ENCODE measurements around the gene PA2G4.
A peak's percentile ranks its signal among the peaks of the same experiment; 100 is the strongest.
"Not testable (repeated sequence)": the region's sequence is repeated elsewhere in the genome, so short reads cannot be mapped to it uniquely, and the experiment has no call there.

The PA2G4 gene

DNA sequence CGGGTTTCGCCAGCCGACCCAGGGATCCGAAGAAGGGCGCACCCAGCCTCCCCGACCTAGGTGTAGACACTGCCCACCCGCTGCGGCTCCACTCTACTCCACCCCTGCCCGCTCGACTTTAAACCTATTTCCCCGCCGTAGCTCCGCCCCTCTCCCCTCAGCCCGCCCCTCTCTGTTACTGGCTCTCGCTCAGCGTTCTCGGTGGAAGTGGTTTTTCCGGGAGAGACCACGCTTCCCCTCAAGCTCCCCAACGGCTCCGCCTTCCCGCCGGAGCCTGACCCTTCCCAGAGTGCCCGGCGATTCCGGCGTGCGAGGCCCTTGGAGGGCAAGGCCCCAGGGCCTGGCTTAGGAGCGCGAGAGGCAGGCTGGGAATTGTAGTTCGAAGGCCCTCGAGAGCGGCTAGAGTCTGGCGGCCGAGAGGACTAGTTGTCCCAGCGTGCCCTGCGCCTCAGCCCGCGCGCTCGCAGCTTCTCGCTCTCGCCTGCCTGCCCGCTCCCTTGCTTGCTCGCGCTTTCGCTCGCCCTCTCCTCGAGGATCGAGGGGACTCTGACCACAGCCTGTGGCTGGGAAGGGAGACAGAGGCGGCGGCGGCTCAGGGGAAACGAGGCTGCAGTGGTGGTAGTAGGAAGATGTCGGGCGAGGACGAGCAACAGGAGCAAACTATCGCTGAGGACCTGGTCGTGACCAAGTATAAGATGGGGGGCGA is at the start of gene PA2G4:
PA2G4 (plus strand) TSS at position 451 of the 706 bp plus-strand sequence; CDS start at position 630, 179 bp downstream.
- peaks cover 40% of the 10 kb centered on the region for H3K36me3 ChIP-seq (replicated peaks)
- H3K4me3 ChIP-seq = peak within 1 kb of the TSS; percentile 89
- no peaks in the 10 kb centered on the region for H3K27me3 ChIP-seq (ENCODE audit: low read depth)
- no peaks in the 10 kb centered on the region for H3K9me3 ChIP-seq
- peaks cover 16% of the 10 kb centered on the region; the same call in 1 of the 2 replicates for H3K4me1 ChIP-seq
- peak; percentile 98 to 99 for DNase-seq (ENCODE audit: low spot score in 2 of 2)
- in situ Hi-C loops (cut with MboI; ENCODE audit: low sequenced_read_pairs) = loop anchor here (10.0 to 25.0 kb wide), 2 partner anchors 59 to 1817 kb away; partner anchors contain the start of genes CBX5, HNRNPA1 and RPS26

DNA sequence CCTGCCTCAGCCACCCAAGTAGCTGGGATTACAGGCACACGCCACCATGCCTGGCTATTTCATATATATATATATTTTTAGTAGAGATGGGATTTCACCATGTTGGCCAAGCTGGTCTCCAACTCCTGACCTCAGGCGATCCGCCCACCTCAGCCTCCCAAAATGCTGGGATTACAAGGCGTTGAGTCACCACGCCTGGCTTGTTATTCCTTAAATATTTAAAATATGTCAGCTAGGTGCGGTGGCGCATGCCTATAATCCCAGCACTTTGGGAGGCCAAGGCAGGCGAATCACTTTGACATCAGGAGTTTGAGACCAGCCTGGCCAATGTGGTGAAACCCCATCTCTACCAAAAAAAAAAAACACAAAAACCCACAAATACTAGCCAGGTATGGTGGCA is 44.4 kb upstream of the PA2G4 start:
- H3K36me3 ChIP-seq (replicated peaks); in situ Hi-C loops (cut with MboI; ENCODE audit: low sequenced_read_pairs); DNase-seq (ENCODE audit: low spot score in 2 of 2); H3K4me3 ChIP-seq; H3K9me3 ChIP-seq; H3K4me1 ChIP-seq; H3K27me3 ChIP-seq (ENCODE audit: low read depth): not testable (repeated sequence)

- Histone ChIP-seq H3K4me1 (no peaks in the 10 kb centered on the region), H3K36me3 (replicated peaks) (no peaks in the 10 kb centered on the region), H3K9me3 (no peaks in the 10 kb centered on the region), H3K27me3 (ENCODE audit: low read depth) (no peaks in the 10 kb centered on the region), H3K4me3 (no peak overlapping the region)
- no peak for DNase-seq (ENCODE audit: low spot score in 2 of 2)
- in situ Hi-C loops (cut with MboI; ENCODE audit: low sequenced_read_pairs) = no loop called here
Observed at GRCh38 chr12:56061982-56062381, 42.4 kb upstream of the PA2G4 start.

- H3K36me3 ChIP-seq (replicated peaks) = no peaks in the 10 kb centered on the region
- H3K27me3 ChIP-seq (ENCODE audit: low read depth) = no peaks in the 10 kb centered on the region
- H3K4me3 ChIP-seq = no peak overlapping the region
- in situ Hi-C loops (cut with MboI; ENCODE audit: low sequenced_read_pairs) = no loop called here
- H3K9me3 ChIP-seq = no peaks in the 10 kb centered on the region
- H3K4me1 ChIP-seq = no peaks in the 10 kb centered on the region
- no peak for DNase-seq (ENCODE audit: low spot score in 2 of 2)
Observed at GRCh38 chr12:56062996-56063395, 41.4 kb upstream of the PA2G4 start.

DNA sequence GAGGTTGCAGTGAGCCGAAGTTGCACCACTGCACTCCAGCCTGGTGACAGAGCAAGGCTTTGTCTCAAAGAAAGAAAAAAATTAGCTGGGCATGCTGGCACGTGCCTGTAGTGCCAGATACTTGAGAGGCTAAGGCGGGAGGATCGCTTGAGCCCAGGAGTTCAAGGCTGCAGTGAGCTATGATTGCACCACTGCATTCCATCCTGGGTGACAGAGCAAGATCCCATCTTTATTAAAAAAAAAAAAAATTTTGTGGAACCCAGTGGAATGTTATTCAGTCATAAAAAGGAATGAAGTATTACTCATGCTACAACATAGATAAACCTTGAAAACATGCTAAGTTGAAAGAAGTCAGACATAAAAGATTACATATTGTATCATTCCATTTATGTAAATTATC is 32.7 kb upstream of the PA2G4 start:
- Histone ChIP-seq H3K36me3 (replicated peaks) (no peaks in the 10 kb centered on the region), H3K4me3 (no peak overlapping the region), H3K4me1 (no peaks in the 10 kb centered on the region), H3K9me3 (no peaks in the 10 kb centered on the region), H3K27me3 (ENCODE audit: low read depth) (no peaks in the 10 kb centered on the region)
- no peak for DNase-seq (ENCODE audit: low spot score in 2 of 2)
- in situ Hi-C loops (cut with MboI; ENCODE audit: low sequenced_read_pairs) = no loop called here

- no peak overlapping the region for H3K4me3 ChIP-seq
- H3K27me3 ChIP-seq (ENCODE audit: low read depth) = no peaks in the 10 kb centered on the region
- H3K4me1 ChIP-seq = peaks cover 7% of the 10 kb centered on the region
- H3K9me3 ChIP-seq = no peaks in the 10 kb centered on the region
- H3K36me3 ChIP-seq (replicated peaks) = no peaks in the 10 kb centered on the region
- no peak for DNase-seq (ENCODE audit: low spot score in 2 of 2)
- in situ Hi-C loops (cut with MboI; ENCODE audit: low sequenced_read_pairs) = no loop called here
Observed at GRCh38 chr12:56074396-56074795, 30.0 kb upstream of the PA2G4 start.

DNA sequence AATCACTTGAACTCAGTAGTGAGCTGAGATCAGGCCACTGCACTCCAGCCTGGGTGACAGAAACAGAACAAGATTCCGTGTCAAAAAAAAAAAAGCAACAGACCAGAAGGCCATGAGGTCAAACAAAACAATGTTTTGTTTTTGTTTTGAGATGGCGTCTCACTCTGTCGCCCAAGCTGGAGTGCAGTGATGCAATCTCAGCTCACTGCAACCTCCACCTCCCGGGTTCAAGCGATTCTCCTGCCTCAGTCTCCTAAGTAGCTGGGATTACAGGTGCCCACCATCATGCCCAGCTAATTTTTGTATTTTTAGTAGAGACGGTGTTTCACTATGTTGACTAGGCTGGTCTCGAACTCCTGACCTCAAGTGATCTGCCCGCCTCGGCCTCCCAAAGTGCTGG is 26.4 kb upstream of the PA2G4 start:
- H3K36me3 ChIP-seq (replicated peaks); H3K27me3 ChIP-seq (ENCODE audit: low read depth); in situ Hi-C loops (cut with MboI; ENCODE audit: low sequenced_read_pairs); DNase-seq (ENCODE audit: low spot score in 2 of 2); H3K9me3 ChIP-seq; H3K4me3 ChIP-seq: not testable (repeated sequence)
- H3K4me1 ChIP-seq = peaks cover 12% of the 10 kb centered on the region

DNA sequence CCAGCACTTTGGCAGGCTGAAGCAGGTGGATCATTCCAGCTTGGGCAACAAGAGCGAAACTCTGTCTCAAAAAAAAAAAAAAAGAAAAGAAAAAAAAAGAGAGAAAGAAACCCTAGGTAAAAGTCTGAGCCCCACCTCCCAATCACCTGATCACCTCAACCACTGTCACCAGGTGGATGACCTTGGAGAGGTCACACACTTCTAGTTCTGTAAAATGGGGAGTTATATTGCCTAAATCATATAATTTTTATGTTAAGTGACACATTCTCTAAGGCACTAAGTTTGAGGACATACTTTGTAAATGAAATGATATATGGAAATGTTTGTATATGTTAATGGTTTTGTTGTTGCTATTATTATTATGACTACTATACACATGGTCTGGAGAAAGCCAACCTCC is 25.9 kb upstream of the PA2G4 start:
- peaks cover 12% of the 10 kb centered on the region for H3K4me1 ChIP-seq
- H3K36me3 ChIP-seq (replicated peaks) = no peaks in the 10 kb centered on the region
- H3K9me3 ChIP-seq = no peaks in the 10 kb centered on the region
- in situ Hi-C loops (cut with MboI; ENCODE audit: low sequenced_read_pairs) = no loop called here
- H3K27me3 ChIP-seq (ENCODE audit: low read depth) = no peaks in the 10 kb centered on the region
- DNase-seq (ENCODE audit: low spot score in 2 of 2) = no peak
- H3K4me3 ChIP-seq = no peak overlapping the region

DNA sequence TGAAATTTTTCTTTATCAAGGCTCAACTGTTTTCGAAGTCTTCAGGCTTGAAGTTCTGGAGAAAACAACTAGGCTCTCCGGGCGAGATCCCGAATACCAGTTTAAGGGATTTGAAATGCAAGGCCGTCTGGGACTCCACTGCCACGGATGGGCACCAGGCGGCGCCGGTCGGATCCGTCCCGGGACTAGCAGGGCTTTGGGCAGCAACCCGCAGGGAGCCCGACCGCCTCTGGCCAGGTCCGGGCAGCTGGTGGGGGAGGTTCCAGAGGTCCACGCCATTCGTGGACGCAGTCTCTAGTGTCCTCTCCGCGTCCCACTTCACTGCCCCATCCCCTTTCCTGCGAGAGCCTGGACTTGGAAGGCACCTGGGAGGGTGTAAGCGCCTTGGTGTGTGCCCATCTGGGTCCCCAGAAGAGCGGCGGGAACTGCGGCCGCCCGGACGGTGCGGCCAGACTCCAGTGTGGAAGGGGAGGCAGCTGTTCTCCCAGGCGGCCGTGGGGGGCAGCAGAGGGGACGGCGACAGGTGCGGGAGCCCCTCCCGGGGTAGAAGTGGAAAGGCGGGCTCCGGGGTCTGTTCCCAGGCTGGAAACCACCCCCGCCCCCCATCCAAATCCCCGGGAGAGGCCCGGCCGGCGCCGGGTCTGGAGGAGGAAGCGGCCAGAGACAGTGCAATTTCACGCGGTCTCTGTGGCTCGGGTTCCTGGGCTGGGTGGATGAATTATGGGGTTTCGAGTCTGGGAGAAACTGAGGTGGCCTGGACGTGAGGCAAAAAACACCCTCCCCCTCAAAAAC is 25.2 kb upstream of the PA2G4 start:
- peaks cover 12% of the 10 kb centered on the region for H3K4me1 ChIP-seq
- H3K36me3 ChIP-seq (replicated peaks) = no peaks in the 10 kb centered on the region
- in situ Hi-C loops (cut with MboI; ENCODE audit: low sequenced_read_pairs) = no loop called here
- no peaks in the 10 kb centered on the region for H3K9me3 ChIP-seq
- H3K4me3 ChIP-seq = peak overlapping the region; percentile 43
- no peaks in the 10 kb centered on the region for H3K27me3 ChIP-seq (ENCODE audit: low read depth)
- DNase-seq (ENCODE audit: low spot score in 2 of 2) = peak; percentile 86 to 94

- peak within 1 kb of the TSS; percentile 43 for H3K4me3 ChIP-seq
- H3K36me3 ChIP-seq (replicated peaks) = no peaks in the 10 kb centered on the region
- DNase-seq (ENCODE audit: low spot score in 2 of 2) = peak; percentile 76 to 91
- H3K9me3 ChIP-seq = no peaks in the 10 kb centered on the region
- H3K27me3 ChIP-seq (ENCODE audit: low read depth) = no peaks in the 10 kb centered on the region
- in situ Hi-C loops (cut with MboI; ENCODE audit: low sequenced_read_pairs) = no loop called here
- H3K4me1 ChIP-seq = peaks cover 12% of the 10 kb centered on the region
Observed at GRCh38 chr12:56079723-56080555, 24.4 kb upstream of the PA2G4 start, which contains the start of gene ERBB3. ERBB3 (plus strand) TSS chr12:56080165; CDS start chr12:56080301, 136 bp downstream.

DNA sequence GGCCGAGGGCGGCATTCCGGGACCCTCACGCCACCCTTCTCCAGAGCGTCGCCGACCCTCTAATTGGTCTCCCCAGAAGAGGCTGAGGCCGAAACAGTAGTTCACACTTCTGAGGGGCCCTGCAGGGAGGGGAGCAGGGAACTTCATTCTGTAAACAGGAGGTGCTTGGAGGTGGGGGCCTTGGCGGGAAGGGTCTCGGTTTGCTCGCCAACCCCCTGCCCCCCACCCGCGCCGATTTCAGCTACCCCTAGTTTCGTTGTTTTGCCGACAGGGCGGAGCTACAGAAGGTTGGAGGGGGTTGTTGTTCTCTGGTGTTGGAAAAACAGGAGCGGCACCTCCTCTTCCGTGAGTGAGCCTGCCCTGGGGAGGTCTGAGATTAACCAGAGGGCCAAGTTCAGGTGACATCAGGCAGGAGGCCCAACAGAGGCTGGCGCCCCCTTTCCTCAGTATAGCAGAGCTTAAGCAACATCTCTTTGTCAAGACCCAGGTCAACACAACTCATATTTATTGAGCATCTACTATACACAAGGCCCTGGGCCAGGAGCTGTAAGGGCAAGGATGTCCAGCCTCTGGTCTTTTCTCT is 23.7 kb upstream of the PA2G4 start:
- DNase-seq (ENCODE audit: low spot score in 2 of 2) = no peak
- H3K4me3 ChIP-seq = peak overlapping the region; percentile 43
- no peaks in the 10 kb centered on the region for H3K9me3 ChIP-seq
- peaks cover 12% of the 10 kb centered on the region for H3K4me1 ChIP-seq
- no peaks in the 10 kb centered on the region for H3K36me3 ChIP-seq (replicated peaks)
- in situ Hi-C loops (cut with MboI; ENCODE audit: low sequenced_read_pairs) = no loop called here
- no peaks in the 10 kb centered on the region for H3K27me3 ChIP-seq (ENCODE audit: low read depth)

DNA sequence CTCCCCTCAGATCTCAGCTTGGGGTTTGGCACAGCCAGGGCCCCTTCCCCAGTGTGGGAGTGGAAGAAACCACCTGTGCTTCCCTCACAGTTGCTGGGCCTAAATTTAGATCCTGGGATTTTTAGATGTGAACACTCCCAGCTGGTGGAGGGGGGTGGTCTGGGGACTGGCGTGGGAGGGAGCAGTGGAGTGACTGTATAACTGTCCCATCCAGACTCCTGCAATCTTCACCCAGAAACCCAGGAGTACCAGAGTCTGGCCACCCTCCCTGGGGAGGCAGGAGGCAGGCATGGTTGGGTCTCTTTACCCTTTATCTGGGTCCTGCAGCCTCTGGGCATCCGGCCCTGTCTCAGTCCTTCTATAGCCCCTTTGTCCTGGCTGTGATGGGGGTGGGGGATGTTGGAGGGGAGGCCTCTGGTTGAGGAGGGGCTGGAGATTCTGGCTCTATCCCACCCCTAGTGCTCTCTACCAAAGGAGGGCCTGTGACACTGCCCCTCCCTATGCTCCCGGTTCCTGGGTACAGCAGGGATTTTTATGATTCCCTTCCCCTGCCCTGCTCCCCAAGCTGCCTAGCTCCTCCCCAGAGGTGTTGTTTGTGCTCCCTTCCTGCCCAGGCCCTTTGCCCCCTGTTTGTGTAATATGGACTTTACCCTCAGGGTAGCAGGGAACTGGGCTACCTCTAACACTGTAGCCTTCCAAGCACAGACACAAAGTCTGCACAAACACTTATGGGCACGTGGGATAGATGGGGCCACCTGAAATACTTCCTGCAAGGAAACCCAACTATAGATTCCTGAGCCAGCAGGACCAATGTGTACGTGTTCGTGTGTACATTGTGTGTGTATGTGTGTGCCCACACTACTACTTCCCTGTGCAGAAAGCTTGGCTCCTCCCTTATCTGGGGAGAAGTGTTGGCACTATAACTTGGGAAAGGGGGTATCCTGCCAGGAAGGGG is 22.7 kb upstream of the PA2G4 start:
- H3K4me1 ChIP-seq = peaks cover 12% of the 10 kb centered on the region

More for the DNA sequence above, 22.7 kb upstream of the PA2G4 start:
- H3K27me3 ChIP-seq (ENCODE audit: low read depth) = no peaks in the 10 kb centered on the region
- DNase-seq (ENCODE audit: low spot score in 2 of 2) = no peak
- H3K36me3 ChIP-seq (replicated peaks) = no peaks in the 10 kb centered on the region
- in situ Hi-C loops (cut with MboI; ENCODE audit: low sequenced_read_pairs) = no loop called here
- no peaks in the 10 kb centered on the region for H3K9me3 ChIP-seq
- no peak overlapping the region for H3K4me3 ChIP-seq

All from HAP-1 (cell line).